GM13976 (cell line): ENCODE data around the gene PLA2G1B.
"Not testable (repeated sequence)": the region's sequence is repeated elsewhere in the genome, so short reads cannot be mapped to it uniquely, and the experiment has no call there.

Experiments
- DNase-seq: peaks from one replicate; pipeline ENCODE4 v3.0.0; 2012; ENCODE audit warnings: low spot score
- in situ Hi-C: fragments of 300-500 bp; cut with MboI; formaldehyde crosslinking; loops from one replicate; pipeline ENCODE4 v1.12.0; 2022; ENCODE audit warnings: low sequenced_read_pairs, mixed read lengths, inconsistent platforms; ENCODE audit not compliant: unreplicated experiment
- TF ChIP-seq, protein P1 (sequence below): IDR thresholded peaks from 2 replicates; pipeline ENCODE4 v1.5.1; 2012; ENCODE audit warnings: borderline replicate concordance, mild to moderate bottlenecking; ENCODE audit not compliant: insufficient read depth; ENCODE audit errors: extremely low read depth, missing control alignments, control extremely low read depth

Gene PLA2G1B

DNA sequence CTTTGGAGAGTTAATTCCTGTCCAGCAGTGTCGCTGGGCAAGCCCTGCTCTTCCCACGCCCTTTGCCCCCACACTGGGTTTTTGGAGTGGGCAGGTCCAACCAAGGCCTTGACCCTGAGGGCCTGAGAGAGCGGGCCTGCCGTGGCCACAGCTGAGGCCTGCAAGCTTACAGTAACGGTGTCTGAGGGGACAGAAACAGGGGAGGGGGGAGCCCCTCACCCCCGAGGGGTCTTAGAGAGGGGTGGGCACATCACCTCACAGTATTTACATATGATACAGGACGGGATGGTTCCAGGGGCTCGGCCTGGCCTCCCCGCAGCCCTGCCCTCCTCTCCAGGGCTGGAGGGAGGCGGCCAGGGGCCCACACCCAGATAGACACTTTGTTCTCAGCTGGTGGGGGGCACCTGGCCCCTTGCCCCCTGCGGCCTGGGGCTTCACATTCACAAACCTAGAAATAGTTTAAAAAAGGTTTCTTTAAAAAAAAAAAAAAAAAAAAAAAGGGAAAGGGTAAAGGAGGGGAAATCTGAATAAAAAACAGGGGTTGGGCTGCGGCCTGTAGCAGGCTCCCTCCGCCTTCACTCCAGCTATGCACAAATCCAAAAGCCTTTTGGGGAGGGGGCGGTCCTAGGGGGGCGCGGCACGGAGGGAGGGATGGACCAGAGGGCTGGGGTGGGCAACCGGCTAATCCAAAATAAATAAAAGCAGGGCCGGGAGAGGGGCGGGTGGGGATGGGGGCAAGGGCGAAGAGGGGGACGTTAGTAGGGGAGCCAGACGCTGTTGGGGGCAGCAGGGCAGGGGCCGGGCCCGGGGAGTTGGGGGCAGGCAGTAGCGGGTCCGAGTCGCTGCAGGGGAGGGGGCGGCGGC lies 14.8 kb upstream of the PLA2G1B start:
- in situ Hi-C loops = no loop called here
- TF ChIP-seq, protein P1, sequence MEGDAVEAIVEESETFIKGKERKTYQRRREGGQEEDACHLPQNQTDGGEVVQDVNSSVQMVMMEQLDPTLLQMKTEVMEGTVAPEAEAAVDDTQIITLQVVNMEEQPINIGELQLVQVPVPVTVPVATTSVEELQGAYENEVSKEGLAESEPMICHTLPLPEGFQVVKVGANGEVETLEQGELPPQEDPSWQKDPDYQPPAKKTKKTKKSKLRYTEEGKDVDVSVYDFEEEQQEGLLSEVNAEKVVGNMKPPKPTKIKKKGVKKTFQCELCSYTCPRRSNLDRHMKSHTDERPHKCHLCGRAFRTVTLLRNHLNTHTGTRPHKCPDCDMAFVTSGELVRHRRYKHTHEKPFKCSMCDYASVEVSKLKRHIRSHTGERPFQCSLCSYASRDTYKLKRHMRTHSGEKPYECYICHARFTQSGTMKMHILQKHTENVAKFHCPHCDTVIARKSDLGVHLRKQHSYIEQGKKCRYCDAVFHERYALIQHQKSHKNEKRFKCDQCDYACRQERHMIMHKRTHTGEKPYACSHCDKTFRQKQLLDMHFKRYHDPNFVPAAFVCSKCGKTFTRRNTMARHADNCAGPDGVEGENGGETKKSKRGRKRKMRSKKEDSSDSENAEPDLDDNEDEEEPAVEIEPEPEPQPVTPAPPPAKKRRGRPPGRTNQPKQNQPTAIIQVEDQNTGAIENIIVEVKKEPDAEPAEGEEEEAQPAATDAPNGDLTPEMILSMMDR = no peak

DNA sequence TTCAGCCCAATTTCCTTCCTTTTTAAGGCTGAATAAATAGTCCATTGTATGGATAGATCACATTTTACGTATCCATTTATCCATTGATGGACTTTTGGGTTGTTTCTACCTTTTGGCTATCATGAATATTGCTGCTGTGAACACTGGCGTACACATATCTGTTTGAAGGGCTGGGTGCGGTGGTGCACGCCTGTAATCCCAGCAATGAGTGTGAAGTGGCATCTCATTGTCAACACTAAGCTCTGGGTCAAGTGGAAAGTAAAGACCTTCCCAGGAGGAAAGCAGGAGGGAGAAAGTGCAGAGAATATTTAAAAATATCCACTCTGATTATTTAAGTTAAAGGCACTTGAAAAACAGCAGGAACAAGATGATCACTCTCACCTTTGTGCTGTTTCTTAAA lies 11.7 kb upstream of the PLA2G1B start:
- in situ Hi-C loops = loop anchor here (10.0 kb wide), 1 partner anchor 96 kb away; the partner anchor contains the start of gene COX6A1
- no peak for DNase-seq
- TF ChIP-seq, protein P1 = no peak

More for the DNA sequence above, 14.8 kb upstream of the PLA2G1B start:
- peak; percentile 17 for DNase-seq

DNA sequence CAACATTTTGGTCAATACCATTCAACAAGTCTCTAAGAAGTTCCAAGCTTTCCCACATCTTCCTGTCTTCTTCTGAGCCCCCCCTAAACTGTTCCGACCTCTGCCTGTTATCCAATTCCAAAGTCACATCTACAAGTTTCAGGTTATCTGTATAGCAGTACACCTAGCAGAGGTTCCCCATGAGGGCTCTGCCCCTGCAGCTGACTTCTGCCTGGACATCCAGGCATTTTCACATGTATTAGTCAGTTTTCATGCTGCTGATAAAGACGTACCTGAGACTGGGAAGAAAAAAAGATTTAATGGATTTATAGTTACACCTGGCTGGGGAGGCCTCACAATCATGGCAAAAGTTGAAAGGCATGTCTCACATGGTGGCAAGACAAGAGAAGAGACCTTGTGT lies 10.2 kb upstream of the PLA2G1B start:
- no peak for DNase-seq
- TF ChIP-seq, protein P1 = no peak
- in situ Hi-C loops = loop anchor here (10.0 kb wide), 1 partner anchor 97 kb away; the partner anchor contains the start of gene COX6A1

DNA sequence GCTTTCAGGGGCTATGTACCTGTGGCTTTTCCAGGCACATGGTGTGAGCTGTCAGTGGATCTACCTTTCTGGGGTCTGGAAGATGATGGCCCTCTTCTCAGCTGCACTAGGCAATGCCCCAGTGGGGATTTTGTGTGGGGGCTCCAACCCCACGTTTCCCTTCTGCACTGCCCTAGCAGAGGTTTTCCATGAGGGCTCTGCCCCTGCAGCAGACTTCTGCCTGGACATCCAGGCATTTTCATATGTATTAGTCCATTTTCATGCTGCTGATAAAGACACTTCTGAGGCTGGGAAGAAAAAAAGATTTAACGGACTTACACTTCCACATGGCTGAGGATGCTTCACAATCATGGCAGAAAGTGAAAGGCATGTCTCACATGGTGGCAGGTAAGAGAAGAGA lies 8.8 kb upstream of the PLA2G1B start:
- in situ Hi-C loops = loop anchor here (10.0 kb wide), 1 partner anchor 98 kb away; the partner anchor contains the start of gene COX6A1
- not testable (repeated sequence) for DNase-seq

DNA sequence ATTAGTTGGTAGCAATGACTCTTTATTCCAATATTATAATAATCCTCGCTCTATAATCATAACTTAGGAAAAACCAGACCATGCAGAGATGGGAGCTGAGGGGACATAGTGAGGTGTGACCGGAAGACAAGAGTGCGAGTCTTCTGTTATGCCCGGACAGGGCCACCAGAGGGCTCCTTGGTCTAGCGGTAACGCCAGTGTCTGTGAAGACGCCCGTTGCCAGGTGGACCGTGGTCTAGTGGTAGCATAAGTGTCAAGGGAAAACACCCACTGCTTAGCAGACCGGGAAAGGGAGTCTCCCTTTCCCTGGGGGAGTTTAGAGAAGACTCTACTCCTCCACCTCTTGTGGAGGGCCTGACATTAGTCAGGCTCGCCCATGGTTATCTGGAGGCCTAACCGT lies 7.9 kb upstream of the PLA2G1B start:
- peak; percentile 33 for DNase-seq
- in situ Hi-C loops = loop anchor here (10.0 kb wide), 1 partner anchor 99 kb away; the partner anchor contains the start of gene COX6A1
- TF ChIP-seq, protein P1 = peak; percentile 60

DNA sequence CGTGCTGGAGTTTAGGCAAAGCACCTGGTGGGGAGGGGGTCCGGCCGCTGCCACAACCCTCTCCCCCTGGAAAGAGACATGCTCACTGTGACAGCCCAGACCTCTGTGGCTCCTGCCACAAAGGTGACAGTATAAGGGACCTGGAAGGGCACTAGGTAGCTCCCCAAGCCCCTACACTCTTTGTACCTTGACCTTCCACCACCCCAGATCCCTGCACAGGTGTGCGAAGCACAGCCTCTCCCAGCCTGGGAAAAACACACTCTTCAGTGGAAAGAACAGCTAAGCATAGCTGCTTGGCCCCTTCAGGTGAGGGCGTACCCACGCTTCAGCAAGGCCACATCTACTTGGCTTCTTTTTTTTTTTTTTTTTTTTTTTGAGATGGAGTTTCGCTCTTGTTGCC lies 4.9 kb upstream of the PLA2G1B start:
- no peak for DNase-seq
- in situ Hi-C loops = loop anchor here (10.0 kb wide), 1 partner anchor 102 kb away; the partner anchor contains the start of gene COX6A1
- TF ChIP-seq, protein P1 = no peak

DNA sequence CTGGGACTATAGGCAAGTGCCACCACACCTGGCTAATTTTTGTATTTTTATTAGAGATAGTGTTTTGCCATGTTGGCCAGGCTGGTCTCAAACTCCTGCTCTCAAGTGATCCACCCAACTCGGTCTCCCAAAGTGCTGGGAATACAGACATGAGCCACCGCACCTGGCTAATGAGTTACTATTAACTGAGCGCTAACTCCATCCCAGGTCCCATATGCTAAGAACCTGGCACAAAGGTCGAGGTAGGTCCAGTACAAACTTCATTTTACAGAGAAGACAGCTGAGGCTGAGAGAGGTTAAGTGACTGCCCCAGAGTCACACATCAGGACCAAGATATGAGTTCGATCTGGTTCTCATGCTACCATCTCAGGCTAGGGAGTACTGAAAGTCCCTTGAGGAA lies 4.5 kb upstream of the PLA2G1B start:
- DNase-seq = no peak
- TF ChIP-seq, protein P1 = no peak
- in situ Hi-C loops = loop anchor here (10.0 kb wide), 1 partner anchor 103 kb away; the partner anchor contains the start of gene COX6A1
